B cell (primary cell): ENCODE results near the gene PPM1N. TPM values are rescaled to one million over a fixed set of nuclear protein-coding genes. Genes with fewer than 3 reads are reported as not detected.

ENCODE experiments used
- ATAC-seq: fragments of 200-7000 bp; cut with Tn5 transposase; one replicate; pipeline ENCODE4 v1.10.0; 2021; ENCODE audit warnings: low read depth, mild to moderate bottlenecking, moderate number of reproducible peaks, moderate library complexity
- CTCF ChIA-PET: fragments of 350-600 bp; sonication (Branson Sonifier 250); formaldehyde crosslinking; loops from one replicate; lab custom pipeline; 2021; ENCODE audit warnings: antibody characterized with exemption, inconsistent platforms; lab: Charles Lee
- POLR2A ChIA-PET: fragments of 350-600 bp; sonication (Branson Sonifier 250); formaldehyde crosslinking; loops from one replicate; lab custom pipeline; 2021; ENCODE audit warnings: antibody characterized with exemption; lab: Charles Lee
- DNase-seq: peaks from one replicate; pipeline ENCODE4 v3.0.0; 2013
- H2AFZ ChIP-seq: 2 replicates; pipeline ENCODE4 v1.6.1; 2012; ENCODE audit warnings: mild to moderate bottlenecking, low read depth, low read length; ENCODE audit not compliant: insufficient read depth, poor library complexity, severe bottlenecking
- H3K27ac ChIP-seq, 2 donors: 1 replicate in 1 of 2; 2 replicates in 1 of 2; pipeline ENCODE4 v1.5.1; 2012 to 2013; ENCODE audit warnings: low read length in 2 of 2, mild to moderate bottlenecking in 2 of 2, moderate library complexity in 1 of 2
- H3K27me3 ChIP-seq, 4 experiments: fragments of 200-600 bp in 1 of 4; sonication (generic) in 1 of 4; replicated peaks in 1 of 4; 1 replicate in 2 of 4; 2 replicates in 2 of 4; pipeline versions ENCODE4 v1.6.1 to v1.7.0; 2013 to 2016; ENCODE audit warnings: low read length in 3 of 4, mild to moderate bottlenecking in 2 of 4, mixed read lengths in 1 of 4, moderate library complexity in 1 of 4; ENCODE audit not compliant: insufficient read depth in 4 of 4, control insufficient read depth in 3 of 4; ENCODE audit errors: control extremely low read depth in 1 of 4
- H3K36me3 ChIP-seq, 2 experiments: replicated peaks in 1 of 2; 1 replicate in 1 of 2; 2 replicates in 1 of 2; pipeline versions ENCODE4 v1.6.1 to v1.7.1; 2013; ENCODE audit warnings: low read length in 1 of 2; ENCODE audit not compliant: insufficient read depth in 2 of 2, control insufficient read depth in 1 of 2; ENCODE audit errors: control extremely low read depth in 1 of 2, extremely low read depth in 1 of 2
- H3K4me1 ChIP-seq, 2 donors: fragments of 200-600 bp in 1 of 2; sonication (generic) in 1 of 2; 1 replicate in 1 of 2; 2 replicates in 1 of 2; pipeline versions ENCODE4 v1.5.1 to v1.6.1; 2013 to 2017; ENCODE audit warnings: low read length in 2 of 2; ENCODE audit not compliant: control insufficient read depth in 2 of 2, insufficient read depth in 2 of 2
- H3K4me2 ChIP-seq: replicated peaks from 2 replicates; pipeline ENCODE3; 2012; ENCODE audit warnings: mild to moderate bottlenecking, low read depth, low read length; ENCODE audit not compliant: poor library complexity, severe bottlenecking
- H3K4me3 ChIP-seq, 5 experiments: fragments of 200-600 bp in 1 of 5; sonication (generic) in 1 of 5; 1 replicate in 3 of 5; 2 replicates in 2 of 5; pipeline versions ENCODE4 v1.5.1 to v1.7.0; 2011 to 2016; ENCODE audit warnings: low read length in 4 of 5, mild to moderate bottlenecking in 4 of 5, low read depth in 2 of 5, control low read depth in 1 of 5, moderate library complexity in 1 of 5; ENCODE audit not compliant: insufficient read depth in 1 of 5; ENCODE audit errors: control extremely low read depth in 1 of 5, extremely low read depth in 1 of 5
- H3K79me2 ChIP-seq: fragments of 200-600 bp; sonication (generic); one replicate; pipeline ENCODE4 v1.6.0; 2016; ENCODE audit warnings: low read length; ENCODE audit not compliant: control insufficient read depth, insufficient read depth
- H3K9ac ChIP-seq: fragments of 200-600 bp; sonication (generic); 2 replicates; pipeline ENCODE4 v1.6.1; 2017; ENCODE audit warnings: mild to moderate bottlenecking, low read length, moderate library complexity
- H3K9me3 ChIP-seq, 3 donors: one replicate each; pipeline versions ENCODE4 v1.6.1 to v1.7.1; 2013; ENCODE audit warnings: low read length in 2 of 3; ENCODE audit not compliant: control insufficient read depth in 2 of 3, insufficient read depth in 1 of 3; ENCODE audit errors: control extremely low read depth in 1 of 3
- H4K20me1 ChIP-seq: 2 replicates; pipeline ENCODE4 v1.6.0; 2012; ENCODE audit warnings: mild to moderate bottlenecking, low read length; ENCODE audit not compliant: insufficient read depth, control insufficient read depth, poor library complexity, severe bottlenecking
- H3K27ac Mint-ChIP-seq: one replicate; pipeline ENCODE4 v1.8.0; 2021; ENCODE audit warnings: mixed read lengths
- H3K27me3 Mint-ChIP-seq: one replicate; pipeline ENCODE4 v1.8.0; 2021; ENCODE audit warnings: mixed read lengths
- H3K4me1 Mint-ChIP-seq: one replicate; pipeline ENCODE4 v1.8.0; 2021; ENCODE audit warnings: mixed read lengths
- H3K4me3 Mint-ChIP-seq: one replicate; pipeline ENCODE4 v1.8.0; 2021; ENCODE audit warnings: mixed read lengths
- H3K9me3 Mint-ChIP-seq: one replicate; pipeline ENCODE4 v1.8.0; 2022; ENCODE audit warnings: mixed read lengths; ENCODE audit not compliant: insufficient read depth
- CTCF ChIP-seq: fragments of 200-600 bp; IDR thresholded peaks from one replicate; pipeline ENCODE4 v1.8.0; 2022; ENCODE audit warnings: antibody characterized with exemption, mild to moderate bottlenecking
- EZH2 ChIP-seq: IDR thresholded peaks from 2 replicates; pipeline ENCODE4 v1.6.1; 2012; ENCODE audit warnings: borderline replicate concordance, low read depth, mild to moderate bottlenecking, moderate library complexity, low read length; ENCODE audit not compliant: insufficient read depth, poor library complexity, severe bottlenecking
- WGBS: methylation state at CpG from one replicate; pipeline ENCODE4 v1.1.5; 2013; ENCODE audit warnings: missing lambda C conversion rate; ENCODE audit not compliant: insufficient coverage; 5-methylcytosine and 5-hydroxymethylcytosine counted together
- intact Hi-C: fragments of 100-400 bp; cut with micrococcal nuclease; formaldehyde crosslinking; loops from one replicate; pipeline ENCODE4 v1.10.0; 2022
- polyA plus RNA-seq: library from polyadenylated mRNA; depleted of rRNA; stranded (reverse); fragments of >200 nt; gene quantifications from 2 replicates; pipeline ENCODE4 v1.2.3, GENCODE V29; 2012
- total RNA-seq, 2 donors: library from RNA; stranded (reverse); fragments of 120-200 nt in 1 of 2; gene quantifications; 1 replicate in 1 of 2; 2 replicates in 1 of 2; pipeline versions ENCODE4 v1.2.3 to v1.2.4, GENCODE V29; 2013 to 2022

The PPM1N gene
- total and polyA plus RNA-seq, 2 donors (not counting 1 experiment from before 2014, with no cell fraction given) = 2.6 to 6.5 TPM

- Histone ChIP-seq H3K79me2 (peaks cover 75% of the 10 kb centered on the region), H3K9ac (peak overlapping the region; percentile 90), H2AFZ (peak overlapping the region; percentile 71), H3K27ac (peak overlapping the region; percentile 43 to 87), H3K4me3 (peak overlapping the region; percentile 63 to 96 (median 84)), H4K20me1 (peaks cover 32% of the 10 kb centered on the region), H3K4me1 (peaks cover 41 to 49% of the 10 kb centered on the region in 2 donors), H3K4me2 (peak overlapping the region; percentile 84), H3K27me3 (no peaks in the 10 kb centered on the region), H3K9me3 (peaks cover 0 to 3% (median 0%) of the 10 kb centered on the region in 3 donors), H3K36me3 (no peaks in the 10 kb centered on the region)
- ChIA-PET CTCF (interaction anchor here (1.0 to 3.4 kb wide), 6 partner anchors 8 to 69 kb away, joined by 3 to 12 read pairs (median 4); no protein-coding TSS in a partner anchor), POLR2A (interaction anchor here (0.6 to 1.1 kb wide), 6 partner anchors 29 to 209 kb away, joined by 4 to 6 read pairs (median 5); partner anchors contain the start of gene OPA3)
- Mint-ChIP-seq H3K4me1 (peaks cover 54% of the 10 kb centered on the region), H3K9me3 (no peaks in the 10 kb centered on the region), H3K4me3 (peak overlapping the region; percentile 86), H3K27me3 (no peaks in the 10 kb centered on the region), H3K27ac (peak overlapping the region; percentile 82)
- no peak for ATAC-seq
- TF ChIP-seq CTCF (no peak), EZH2 (no peak)
- under 1% methylated on average over 15 of the region's 22 CpGs for WGBS
- intact Hi-C loops = loop anchor here (1.0 to 5.0 kb wide), 8 partner anchors 7 to 379 kb away; partner anchors contain the start of genes DMWD, IRF2BP1, OPA3 and POLR1G
- peak; percentile 47 for DNase-seq
These were observed 9.7 kb downstream of the PPM1N start for GRCh38 chr19:45507872-45508416.

GRCh38 chr19:45508417-45508860 is 10.2 kb downstream of the PPM1N start:
- CTCF ChIA-PET = interaction anchor here (1.0 to 3.4 kb wide), 5 partner anchors 9 to 70 kb away, joined by 3 to 12 read pairs (median 4); no protein-coding TSS in a partner anchor
- Histone ChIP-seq H3K36me3 (no peaks in the 10 kb centered on the region), H3K4me3 (peak overlapping the region; percentile 63 to 96 (median 84)), H3K27me3 (no peaks in the 10 kb centered on the region), H3K79me2 (peaks cover 80% of the 10 kb centered on the region), H3K27ac (peak overlapping the region; percentile 43 to 87), H3K9me3 (peaks cover 0 to 3% (median 0%) of the 10 kb centered on the region in 3 donors), H3K9ac (peak overlapping the region; percentile 90), H2AFZ (peak overlapping the region; percentile 71), H4K20me1 (peaks cover 35% of the 10 kb centered on the region), H3K4me2 (peak overlapping the region; percentile 84), H3K4me1 (peaks cover 46 to 54% of the 10 kb centered on the region in 2 donors)
- 0% methylated on average over 3 of the region's 26 CpGs for WGBS
- Mint-ChIP-seq H3K4me3 (peak overlapping the region; percentile 86), H3K9me3 (no peaks in the 10 kb centered on the region), H3K27me3 (no peaks in the 10 kb centered on the region), H3K4me1 (peaks cover 58% of the 10 kb centered on the region), H3K27ac (peak overlapping the region; percentile 82)
- DNase-seq (peak; percentile 64), ATAC-seq (no peak)
- intact Hi-C loops = loop anchor here (5.0 kb wide), 2 partner anchors 184 to 379 kb away; partner anchors contain the start of genes IRF2BP1, QPCTL and SNRPD2
- POLR2A ChIA-PET = interaction anchor here (0.6 to 1.1 kb wide), 4 partner anchors 29 to 168 kb away, joined by 4 to 6 read pairs (median 4); partner anchors contain the start of gene OPA3
- no peak for TF ChIP-seq CTCF
- no peak for TF ChIP-seq EZH2
